ENCODE results near the gene CDX2. TPM values are rescaled to one million over a fixed set of nuclear protein-coding genes. Genes with fewer than 3 reads are reported as not detected.

The CDX2 gene
- total and polyA plus RNA-seq, 4 donors: not detected

DNA sequence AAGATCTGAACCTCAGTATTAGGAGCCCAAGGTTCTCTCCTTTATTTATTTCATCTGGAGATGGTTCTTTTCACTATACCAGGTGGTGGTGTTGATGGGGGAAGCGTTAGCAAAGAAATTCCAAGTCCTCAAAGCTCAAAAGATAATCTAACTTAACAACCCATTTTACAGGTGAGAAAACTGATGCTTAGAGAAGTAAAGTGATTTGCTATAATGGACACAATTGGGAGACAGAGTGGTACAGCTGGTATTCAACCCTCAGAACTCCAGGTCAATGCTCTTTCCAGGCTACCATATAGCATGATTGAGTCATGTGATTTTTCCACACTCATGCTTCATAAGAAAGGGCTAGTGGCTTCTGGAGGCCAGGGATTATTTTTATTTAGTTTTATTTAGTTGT is 44.4 kb upstream of the CDX2 start:
- Histone ChIP-seq H3K4me1 (ENCODE audit: control insufficient read depth in 4 of 4, insufficient read depth in 4 of 4, low read length in 3 of 4) (no peaks in the 10 kb centered on the region), H3K9me3 (ENCODE audit: control insufficient read depth in 4 of 4, low read length in 3 of 4) (no peaks in the 10 kb centered on the region), H3K27me3 (ENCODE audit: control insufficient read depth in 4 of 4, insufficient read depth in 4 of 4, low read length in 3 of 4) (peaks cover 0 to 3% (median 0%) of the 10 kb centered on the region in 4 donors), H3K27ac (ENCODE audit: low read depth in 1 of 2, low read length in 2 of 2) (no peak overlapping the region), H3K9ac (ENCODE audit: low read depth in 1 of 2, low read length in 2 of 2) (no peak overlapping the region), H3K36me3 (ENCODE audit: control insufficient read depth in 4 of 4, insufficient read depth in 3 of 4, low read depth in 1 of 4, low read length in 3 of 4) (no peaks in the 10 kb centered on the region), H3K4me3 (ENCODE audit: low read depth in 1 of 3, low read length in 3 of 3) (no peak overlapping the region)
- TF ChIP-seq RAD21 (IDR thresholded peaks at IDR 0.05) (no peak), EGR1 (IDR thresholded peaks at IDR 0.05; ENCODE audit: low read depth in 2 of 2) (no peak), TAF1 (conservative IDR thresholded peaks at IDR 0.05) (no peak), YY1 (IDR thresholded peaks at IDR 0.05) (no peak), SP1 (IDR thresholded peaks at IDR 0.05) (no peak), FOXA2 (IDR thresholded peaks at IDR 0.05) (no peak), RXRA (IDR thresholded peaks at IDR 0.05) (no peak), JUND (IDR thresholded peaks at IDR 0.05) (no peak), HNF4A (conservative IDR thresholded peaks at IDR 0.05) (no peak), HNF4G (IDR thresholded peaks at IDR 0.05) (no peak), NR2F2 (IDR thresholded peaks at IDR 0.05) (no peak)
- TF ChIP-seq, protein P1, sequence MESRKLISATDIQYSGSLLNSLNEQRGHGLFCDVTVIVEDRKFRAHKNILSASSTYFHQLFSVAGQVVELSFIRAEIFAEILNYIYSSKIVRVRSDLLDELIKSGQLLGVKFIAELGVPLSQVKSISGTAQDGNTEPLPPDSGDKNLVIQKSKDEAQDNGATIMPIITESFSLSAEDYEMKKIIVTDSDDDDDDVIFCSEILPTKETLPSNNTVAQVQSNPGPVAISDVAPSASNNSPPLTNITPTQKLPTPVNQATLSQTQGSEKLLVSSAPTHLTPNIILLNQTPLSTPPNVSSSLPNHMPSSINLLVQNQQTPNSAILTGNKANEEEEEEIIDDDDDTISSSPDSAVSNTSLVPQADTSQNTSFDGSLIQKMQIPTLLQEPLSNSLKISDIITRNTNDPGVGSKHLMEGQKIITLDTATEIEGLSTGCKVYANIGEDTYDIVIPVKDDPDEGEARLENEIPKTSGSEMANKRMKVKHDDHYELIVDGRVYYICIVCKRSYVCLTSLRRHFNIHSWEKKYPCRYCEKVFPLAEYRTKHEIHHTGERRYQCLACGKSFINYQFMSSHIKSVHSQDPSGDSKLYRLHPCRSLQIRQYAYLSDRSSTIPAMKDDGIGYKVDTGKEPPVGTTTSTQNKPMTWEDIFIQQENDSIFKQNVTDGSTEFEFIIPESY (IDR thresholded peaks at IDR 0.05): no peak
- TF ChIP-seq, protein P2, sequence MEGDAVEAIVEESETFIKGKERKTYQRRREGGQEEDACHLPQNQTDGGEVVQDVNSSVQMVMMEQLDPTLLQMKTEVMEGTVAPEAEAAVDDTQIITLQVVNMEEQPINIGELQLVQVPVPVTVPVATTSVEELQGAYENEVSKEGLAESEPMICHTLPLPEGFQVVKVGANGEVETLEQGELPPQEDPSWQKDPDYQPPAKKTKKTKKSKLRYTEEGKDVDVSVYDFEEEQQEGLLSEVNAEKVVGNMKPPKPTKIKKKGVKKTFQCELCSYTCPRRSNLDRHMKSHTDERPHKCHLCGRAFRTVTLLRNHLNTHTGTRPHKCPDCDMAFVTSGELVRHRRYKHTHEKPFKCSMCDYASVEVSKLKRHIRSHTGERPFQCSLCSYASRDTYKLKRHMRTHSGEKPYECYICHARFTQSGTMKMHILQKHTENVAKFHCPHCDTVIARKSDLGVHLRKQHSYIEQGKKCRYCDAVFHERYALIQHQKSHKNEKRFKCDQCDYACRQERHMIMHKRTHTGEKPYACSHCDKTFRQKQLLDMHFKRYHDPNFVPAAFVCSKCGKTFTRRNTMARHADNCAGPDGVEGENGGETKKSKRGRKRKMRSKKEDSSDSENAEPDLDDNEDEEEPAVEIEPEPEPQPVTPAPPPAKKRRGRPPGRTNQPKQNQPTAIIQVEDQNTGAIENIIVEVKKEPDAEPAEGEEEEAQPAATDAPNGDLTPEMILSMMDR (IDR thresholded peaks at IDR 0.05; ENCODE audit: low read depth, low read length, missing input control): no peak
- TF ChIP-seq, protein P3, sequence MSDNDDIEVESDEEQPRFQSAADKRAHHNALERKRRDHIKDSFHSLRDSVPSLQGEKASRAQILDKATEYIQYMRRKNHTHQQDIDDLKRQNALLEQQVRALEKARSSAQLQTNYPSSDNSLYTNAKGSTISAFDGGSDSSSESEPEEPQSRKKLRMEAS (IDR thresholded peaks at IDR 0.05): no peak
- TF ChIP-seq, protein P4, sequence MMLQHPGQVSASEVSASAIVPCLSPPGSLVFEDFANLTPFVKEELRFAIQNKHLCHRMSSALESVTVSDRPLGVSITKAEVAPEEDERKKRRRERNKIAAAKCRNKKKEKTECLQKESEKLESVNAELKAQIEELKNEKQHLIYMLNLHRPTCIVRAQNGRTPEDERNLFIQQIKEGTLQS (IDR thresholded peaks at IDR 0.05): no peak
- TF ChIP-seq, protein P5, sequence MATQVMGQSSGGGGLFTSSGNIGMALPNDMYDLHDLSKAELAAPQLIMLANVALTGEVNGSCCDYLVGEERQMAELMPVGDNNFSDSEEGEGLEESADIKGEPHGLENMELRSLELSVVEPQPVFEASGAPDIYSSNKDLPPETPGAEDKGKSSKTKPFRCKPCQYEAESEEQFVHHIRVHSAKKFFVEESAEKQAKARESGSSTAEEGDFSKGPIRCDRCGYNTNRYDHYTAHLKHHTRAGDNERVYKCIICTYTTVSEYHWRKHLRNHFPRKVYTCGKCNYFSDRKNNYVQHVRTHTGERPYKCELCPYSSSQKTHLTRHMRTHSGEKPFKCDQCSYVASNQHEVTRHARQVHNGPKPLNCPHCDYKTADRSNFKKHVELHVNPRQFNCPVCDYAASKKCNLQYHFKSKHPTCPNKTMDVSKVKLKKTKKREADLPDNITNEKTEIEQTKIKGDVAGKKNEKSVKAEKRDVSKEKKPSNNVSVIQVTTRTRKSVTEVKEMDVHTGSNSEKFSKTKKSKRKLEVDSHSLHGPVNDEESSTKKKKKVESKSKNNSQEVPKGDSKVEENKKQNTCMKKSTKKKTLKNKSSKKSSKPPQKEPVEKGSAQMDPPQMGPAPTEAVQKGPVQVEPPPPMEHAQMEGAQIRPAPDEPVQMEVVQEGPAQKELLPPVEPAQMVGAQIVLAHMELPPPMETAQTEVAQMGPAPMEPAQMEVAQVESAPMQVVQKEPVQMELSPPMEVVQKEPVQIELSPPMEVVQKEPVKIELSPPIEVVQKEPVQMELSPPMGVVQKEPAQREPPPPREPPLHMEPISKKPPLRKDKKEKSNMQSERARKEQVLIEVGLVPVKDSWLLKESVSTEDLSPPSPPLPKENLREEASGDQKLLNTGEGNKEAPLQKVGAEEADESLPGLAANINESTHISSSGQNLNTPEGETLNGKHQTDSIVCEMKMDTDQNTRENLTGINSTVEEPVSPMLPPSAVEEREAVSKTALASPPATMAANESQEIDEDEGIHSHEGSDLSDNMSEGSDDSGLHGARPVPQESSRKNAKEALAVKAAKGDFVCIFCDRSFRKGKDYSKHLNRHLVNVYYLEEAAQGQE (IDR thresholded peaks at IDR 0.05): no peak
- WGBS: 81% methylated on average over 1 of the region's 1 CpG
- DNase-seq (ENCODE audit: low spot score): no peak

DNA sequence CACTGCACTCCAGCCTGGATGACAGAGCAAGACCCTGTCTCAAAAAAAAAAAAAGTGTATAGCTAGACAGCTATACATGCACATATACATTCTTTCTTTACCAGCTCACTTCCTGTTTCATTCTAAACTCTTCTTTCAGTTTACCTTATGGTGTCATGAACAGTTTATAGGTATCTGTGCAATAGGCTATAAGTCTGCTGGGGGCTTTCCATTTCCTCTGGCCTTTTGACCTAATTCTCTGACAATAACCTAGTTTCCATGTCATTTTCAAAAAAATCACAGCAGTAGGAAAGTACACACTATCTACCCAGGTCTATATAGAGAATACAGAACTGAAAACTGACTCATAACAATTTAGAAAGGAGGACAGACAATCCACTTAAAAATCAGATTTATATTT is 43.8 kb upstream of the CDX2 start:
- H3K9ac ChIP-seq (ENCODE audit: low read depth in 1 of 2, low read length in 2 of 2): no peak overlapping the region
- no peaks in the 10 kb centered on the region for H3K9me3 ChIP-seq (ENCODE audit: control insufficient read depth in 4 of 4, low read length in 3 of 4)
- no peaks in the 10 kb centered on the region for H3K36me3 ChIP-seq (ENCODE audit: control insufficient read depth in 4 of 4, insufficient read depth in 3 of 4, low read depth in 1 of 4, low read length in 3 of 4)
- TF ChIP-seq, protein P5 (IDR thresholded peaks at IDR 0.05): no peak
- TF ChIP-seq RXRA (IDR thresholded peaks at IDR 0.05): no peak
- TF ChIP-seq, protein P4 (IDR thresholded peaks at IDR 0.05): no peak
- TF ChIP-seq FOXA2 (IDR thresholded peaks at IDR 0.05): no peak
- TF ChIP-seq SP1 (IDR thresholded peaks at IDR 0.05): no peak
- no peak for TF ChIP-seq TAF1 (conservative IDR thresholded peaks at IDR 0.05)
- H3K4me3 ChIP-seq (ENCODE audit: low read depth in 1 of 3, low read length in 3 of 3): no peak overlapping the region
- no peak for DNase-seq (ENCODE audit: low spot score)
- no peaks in the 10 kb centered on the region for H3K4me1 ChIP-seq (ENCODE audit: control insufficient read depth in 4 of 4, insufficient read depth in 4 of 4, low read length in 3 of 4)
- H3K27me3 ChIP-seq (ENCODE audit: control insufficient read depth in 4 of 4, insufficient read depth in 4 of 4, low read length in 3 of 4): peaks cover 0 to 3% (median 0%) of the 10 kb centered on the region in 4 donors
- H3K27ac ChIP-seq (ENCODE audit: low read depth in 1 of 2, low read length in 2 of 2): no peak overlapping the region
